GM19025 (cell line): ENCODE measurements around the gene MMRN2.
A peak's percentile ranks its signal among the peaks of the same experiment; 100 is the strongest.
"Not testable (repeated sequence)": the region's sequence is repeated elsewhere in the genome, so short reads cannot be mapped to it uniquely, and the experiment has no call there.

Source experiments
- ATAC-seq: cut with Tn5 transposase; IDR thresholded peaks from one replicate; pipeline ENCODE4 v1.9.1; 2021; ENCODE audit warnings: mild to moderate bottlenecking, low read depth, moderate library complexity; ENCODE audit not compliant: unreplicated experiment

Gene MMRN2

GRCh38 chr10:86957471-86958115 lies at the start of gene MMRN2:
MMRN2 (minus strand) TSS chr10:86957615; CDS start chr10:86957541, 74 bp downstream.
- ATAC-seq: no peak

GRCh38 chr10:87007124-87007523 lies 49.7 kb upstream of the MMRN2 start:
- ATAC-seq: not testable (repeated sequence)

GRCh38 chr10:87000491-87000890 lies 43.1 kb upstream of the MMRN2 start:
- no peak for ATAC-seq

- not testable (repeated sequence) for ATAC-seq
These were observed 42.5 kb upstream of the MMRN2 start for GRCh38 chr10:86999802-87000403.

- no peak for ATAC-seq
These were observed 35.5 kb upstream of the MMRN2 start for GRCh38 chr10:86992929-86993328.

GRCh38 chr10:86992456-86992855 lies 35.0 kb upstream of the MMRN2 start:
- ATAC-seq: no peak

GRCh38 chr10:86991362-86991761 lies 33.9 kb upstream of the MMRN2 start:
- ATAC-seq: not testable (repeated sequence)

- ATAC-seq: no peak
These were observed 31.1 kb upstream of the MMRN2 start for GRCh38 chr10:86988520-86988919.

GRCh38 chr10:86984498-86984897 lies 27.1 kb upstream of the MMRN2 start:
- not testable (repeated sequence) for ATAC-seq

- no peak for ATAC-seq
These were observed 24.3 kb upstream of the MMRN2 start for GRCh38 chr10:86981716-86982115.

GRCh38 chr10:86981020-86981419 lies 23.6 kb upstream of the MMRN2 start:
- not testable (repeated sequence) for ATAC-seq

GRCh38 chr10:86979977-86980448 lies 22.6 kb upstream of the MMRN2 start:
- ATAC-seq: no peak

GRCh38 chr10:86979296-86979818 lies 21.9 kb upstream of the MMRN2 start:
- ATAC-seq: no peak

- not testable (repeated sequence) for ATAC-seq
These were observed 21.0 kb upstream of the MMRN2 start for GRCh38 chr10:86978457-86978856.

GRCh38 chr10:86976362-86977056 lies 19.1 kb upstream of the MMRN2 start:
- ATAC-seq: no peak

- ATAC-seq: no peak
These were observed 17.1 kb upstream of the MMRN2 start for GRCh38 chr10:86974484-86974883.

GRCh38 chr10:86972613-86973380 lies 15.4 kb upstream of the MMRN2 start:
- no peak for ATAC-seq

- peak; percentile 86 for ATAC-seq
These were observed 14.0 kb upstream of the MMRN2 start for GRCh38 chr10:86971232-86971991.

GRCh38 chr10:86970982-86971231 lies 13.5 kb upstream of the MMRN2 start:
- ATAC-seq: no peak
